Activated T-helper 1 cell treated with Interleukin-2 at 50 U/mL for 16 hours (primary cell): Measurements from ENCODE around the gene PPRC1.

Source experiments
- DNase-seq: peaks from one replicate; pipeline ENCODE4 v3.0.0-alpha.2; 2020; ENCODE audit warnings: low read depth

Gene PPRC1

GRCh38 chr10:102117391-102118159 lies 15.3 kb upstream of the PPRC1 start:
- peak; percentile 39 for DNase-seq

- DNase-seq: no peak
Measured at GRCh38 chr10:102118867-102119266, 14.0 kb upstream of the PPRC1 start.

- DNase-seq: no peak
Measured at GRCh38 chr10:102119417-102120141, 13.3 kb upstream of the PPRC1 start.

- DNase-seq: peak; percentile 61
Measured at GRCh38 chr10:102120142-102120990, 12.5 kb upstream of the PPRC1 start, which contains the start of gene LDB1. TSS of gene LDB1 (minus strand) at chr10:102120368. CDS start at chr10:102120110, 258 bp downstream.

- no peak for DNase-seq
Measured at GRCh38 chr10:102120991-102121738, 11.7 kb upstream of the PPRC1 start.

GRCh38 chr10:102121739-102122372 lies 11.0 kb upstream of the PPRC1 start:
- no peak for DNase-seq

- no peak for DNase-seq
Measured at GRCh38 chr10:102122450-102122849, 10.4 kb upstream of the PPRC1 start.

- no peak for DNase-seq
Measured at GRCh38 chr10:102123223-102123622, 9.6 kb upstream of the PPRC1 start.

GRCh38 chr10:102131286-102132170 lies 1.3 kb upstream of the PPRC1 start:
- DNase-seq: no peak

- DNase-seq: no peak
Measured at GRCh38 chr10:102132193-102132562, 662 bp upstream of the PPRC1 start.

GRCh38 chr10:102133373-102134195 lies 744 bp downstream of the PPRC1 start:
- DNase-seq: no peak

GRCh38 chr10:102134416-102134815 lies 1.6 kb downstream of the PPRC1 start:
- DNase-seq: no peak

- no peak for DNase-seq
Measured at GRCh38 chr10:102135956-102136526, 3.2 kb downstream of the PPRC1 start.

GRCh38 chr10:102139281-102140110 lies 6.7 kb downstream of the PPRC1 start:
- DNase-seq: no peak

- DNase-seq: no peak
Measured at GRCh38 chr10:102140218-102140617, 7.4 kb downstream of the PPRC1 start.

- no peak for DNase-seq
Measured at GRCh38 chr10:102140913-102141540, 8.2 kb downstream of the PPRC1 start.

GRCh38 chr10:102141583-102142107 lies 8.8 kb downstream of the PPRC1 start:
- no peak for DNase-seq
